DND-41 (cell line): Measurements from ENCODE around the gene NFE2L2.

Experiments used
- CTCF ChIP-seq: IDR thresholded peaks from 2 replicates; pipeline ENCODE4 v1.5.1; 2012; ENCODE audit warnings: borderline replicate concordance, low read length, moderate library complexity, mild to moderate bottlenecking; ENCODE audit not compliant: poor library complexity, severe bottlenecking; ENCODE audit errors: extremely low read depth
- EZH2 ChIP-seq: IDR thresholded peaks from 3 replicates; pipeline ENCODE4 v1.6.1; 2012; ENCODE audit warnings: borderline replicate concordance, low read depth, mild to moderate bottlenecking, moderate library complexity, low read length, inconsistent platforms; ENCODE audit not compliant: severe bottlenecking

DNA sequence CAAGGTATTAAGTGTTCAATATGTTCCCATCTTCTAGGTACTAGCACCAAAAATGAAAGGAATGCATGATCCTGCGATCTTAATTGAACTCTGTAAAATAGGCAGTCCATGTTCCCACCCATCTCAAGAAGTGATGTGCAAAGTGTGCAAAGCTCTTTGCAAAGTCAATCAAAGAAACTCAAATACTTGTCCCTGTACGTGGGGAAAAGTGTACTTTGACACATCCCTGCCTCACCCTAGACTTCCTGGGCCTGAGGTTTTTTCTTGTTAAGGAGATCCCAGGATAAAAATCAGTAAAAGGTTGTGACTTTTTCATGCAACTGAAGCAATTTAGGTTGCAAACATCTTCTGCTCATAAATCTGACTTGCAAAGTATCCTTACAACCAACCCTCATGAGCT is 26.6 kb downstream of the NFE2L2 start:
- TF ChIP-seq EZH2, result no peak
- no peak for TF ChIP-seq CTCF
